SIG-M5 (cell line): ENCODE results near the gene HERC2.
"Not testable (repeated sequence)": the region's sequence is repeated elsewhere in the genome, so short reads cannot be mapped to it uniquely, and the experiment has no call there.

Experiments
- DNase-seq: peaks from one replicate; lab custom pipeline; 2025; lab: John Stamatoyannopoulos, UW

Gene HERC2

GRCh38 chr15:28182216-28182615 lies 139.8 kb downstream of the HERC2 start:
- no peak for DNase-seq

GRCh38 chr15:28181366-28181765 lies 140.6 kb downstream of the HERC2 start:
- no peak for DNase-seq

GRCh38 chr15:28179270-28179669 lies 142.7 kb downstream of the HERC2 start:
- no peak for DNase-seq

DNA sequence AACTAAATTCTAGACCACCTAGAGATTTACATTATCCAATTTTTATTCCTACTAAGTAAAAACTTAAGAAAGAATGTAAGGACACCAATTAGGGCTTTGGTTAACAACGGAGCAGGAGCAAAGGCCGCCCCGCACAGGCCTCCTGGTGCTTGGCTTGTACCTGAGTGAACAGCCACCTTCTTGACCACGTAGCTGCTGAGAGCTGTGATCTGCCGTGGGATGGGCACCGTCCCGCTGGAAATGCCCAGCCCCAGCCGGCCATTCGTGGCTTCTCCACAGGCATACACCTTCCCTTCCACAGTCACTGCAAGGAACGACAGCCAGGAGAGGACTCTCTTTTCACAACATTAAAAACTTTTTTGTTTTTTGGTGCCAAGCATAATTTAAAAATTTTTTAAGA lies 143.3 kb downstream of the HERC2 start:
- no peak for DNase-seq

DNA sequence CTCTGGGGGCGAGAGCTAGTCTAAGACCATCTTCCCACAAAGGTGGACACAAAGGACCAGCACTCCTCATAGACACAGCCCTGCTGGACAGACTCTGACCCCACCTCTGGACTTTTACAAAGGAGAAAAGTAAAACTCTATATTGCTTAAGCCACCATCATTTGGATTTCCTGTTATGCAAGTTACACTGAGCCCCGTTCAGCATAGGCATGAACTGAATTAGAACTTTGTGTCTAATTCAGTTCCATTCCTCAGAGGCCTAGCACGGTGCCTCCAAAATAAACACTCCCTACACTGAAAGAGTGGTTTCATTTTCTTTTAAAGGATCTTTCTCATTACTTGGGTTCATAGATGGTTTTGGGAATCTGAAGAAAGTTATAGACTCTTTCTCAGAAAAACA lies 143.7 kb downstream of the HERC2 start:
- no peak for DNase-seq

DNA sequence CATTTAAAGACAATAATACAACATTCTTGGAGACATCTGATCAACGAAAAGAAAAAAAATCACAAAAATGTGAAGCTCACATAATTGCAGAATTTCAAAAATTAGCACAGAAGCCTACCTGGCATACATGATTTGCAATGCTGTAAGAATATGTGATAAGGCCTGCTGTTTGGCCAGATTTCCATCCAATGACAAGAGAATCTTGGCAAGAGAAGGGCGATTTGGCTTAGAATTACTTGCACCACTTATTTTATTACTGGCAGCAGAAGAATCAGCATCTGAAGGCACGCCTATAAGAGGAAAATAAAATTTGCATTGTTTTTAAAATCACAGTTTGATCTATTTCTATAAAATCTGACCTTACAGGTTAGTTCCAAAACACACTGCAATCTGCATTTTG lies 152.6 kb downstream of the HERC2 start:
- no peak for DNase-seq

DNA sequence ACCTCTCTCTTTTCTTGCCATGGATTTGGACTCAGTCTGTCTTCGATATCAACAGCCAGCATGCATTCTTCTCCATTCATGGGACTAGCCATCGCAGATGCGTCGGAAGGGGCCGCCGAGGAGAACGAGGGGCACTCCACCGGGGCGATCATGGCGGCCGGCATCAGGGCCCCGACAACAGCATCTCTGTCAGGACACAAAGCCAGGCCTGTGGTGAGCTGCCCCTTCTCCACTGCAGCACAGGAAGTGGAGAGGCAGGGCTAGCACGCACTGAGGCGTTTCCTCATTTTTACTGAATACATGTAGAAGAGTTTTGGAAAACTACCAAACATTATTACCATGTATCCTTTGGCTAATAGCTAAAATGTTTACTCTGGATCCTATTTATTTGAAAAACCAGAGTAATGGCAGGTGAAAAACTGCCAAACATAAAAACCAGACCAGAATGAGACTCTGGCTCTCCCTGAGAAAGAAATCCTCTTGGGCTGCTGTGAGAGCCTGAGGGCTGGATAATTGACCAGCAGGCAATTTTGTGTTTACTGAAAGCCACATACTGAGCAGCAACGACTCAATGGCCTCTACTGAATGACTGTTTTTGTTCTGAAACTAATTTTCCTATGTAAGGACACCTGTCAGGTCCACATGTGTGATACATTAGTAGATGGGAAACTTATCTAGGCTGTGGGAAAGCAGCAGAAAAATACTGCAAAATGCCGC lies 153.4 kb downstream of the HERC2 start:
- not testable (repeated sequence) for DNase-seq

- DNase-seq, result no peak
Observed at GRCh38 chr15:28167042-28167441, 154.9 kb downstream of the HERC2 start.

DNA sequence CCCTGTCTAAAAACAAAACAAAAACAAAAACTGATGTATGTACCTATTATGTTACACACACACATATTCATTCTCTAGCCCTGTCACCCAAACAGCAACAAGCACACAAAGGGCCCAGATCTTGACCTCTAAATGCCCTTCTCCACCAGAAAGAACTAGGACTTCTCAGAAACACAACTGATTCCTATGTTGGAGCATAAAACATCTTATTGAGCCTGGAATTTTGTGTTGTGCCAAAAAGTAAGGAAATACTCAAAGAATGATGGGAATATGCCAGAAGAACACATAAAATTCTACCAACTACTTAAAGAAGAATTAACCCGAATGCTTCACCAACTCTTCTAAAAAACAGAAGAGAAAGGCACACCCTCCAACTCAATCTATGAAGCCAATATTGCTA lies 156.2 kb downstream of the HERC2 start:
- no peak for DNase-seq

DNA sequence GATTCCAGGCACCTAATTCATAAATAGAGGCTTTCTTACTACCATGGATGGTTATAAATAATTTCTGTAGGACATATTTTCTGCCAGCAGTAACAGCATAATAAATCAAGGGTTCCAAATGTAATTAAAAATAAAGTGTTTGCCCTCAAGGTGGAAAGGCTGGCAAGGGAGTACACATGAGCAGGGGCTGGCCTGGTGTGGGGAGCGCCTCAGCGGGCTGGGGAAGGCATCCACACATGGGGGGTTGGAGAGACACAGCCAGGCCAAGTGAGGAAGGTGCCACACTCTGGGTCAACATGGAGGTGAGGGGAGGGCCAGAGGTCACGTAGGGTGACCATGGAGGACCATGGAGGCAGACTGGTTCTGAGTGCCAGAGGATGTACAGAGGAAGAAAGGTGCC lies 157.1 kb downstream of the HERC2 start:
- no peak for DNase-seq

GRCh38 chr15:28154283-28154682 lies 167.7 kb downstream of the HERC2 start:
- DNase-seq, result no peak

DNA sequence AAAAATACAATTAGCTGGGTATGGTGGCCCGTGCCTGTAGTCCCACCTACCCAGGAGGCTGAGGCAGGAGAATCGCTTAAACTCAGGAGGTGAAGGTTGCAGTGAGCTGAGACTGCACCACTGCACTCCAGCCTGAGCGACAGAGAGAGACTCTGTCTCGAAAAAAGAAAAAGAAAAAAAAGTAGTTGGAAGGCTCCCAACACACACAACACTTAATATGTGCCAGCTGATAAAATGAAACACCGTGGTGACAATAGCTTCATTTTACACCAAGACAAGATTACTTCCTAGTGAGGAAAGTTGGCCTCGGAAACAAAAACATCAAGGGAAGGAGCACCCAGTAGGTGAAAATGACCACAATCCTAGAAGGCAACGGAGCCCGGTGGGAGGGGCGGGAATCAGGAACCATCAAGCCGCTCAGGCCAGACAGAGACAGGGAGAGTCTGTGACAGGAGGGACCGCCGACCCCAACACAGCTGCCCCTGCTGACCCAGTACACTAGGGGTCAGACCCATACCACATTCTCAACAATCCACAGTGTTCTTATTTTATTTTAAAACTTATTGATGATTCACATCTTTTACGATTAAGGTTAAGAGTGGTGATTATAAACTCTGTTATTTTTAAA lies 168.4 kb downstream of the HERC2 start:
- DNase-seq, result no peak

DNA sequence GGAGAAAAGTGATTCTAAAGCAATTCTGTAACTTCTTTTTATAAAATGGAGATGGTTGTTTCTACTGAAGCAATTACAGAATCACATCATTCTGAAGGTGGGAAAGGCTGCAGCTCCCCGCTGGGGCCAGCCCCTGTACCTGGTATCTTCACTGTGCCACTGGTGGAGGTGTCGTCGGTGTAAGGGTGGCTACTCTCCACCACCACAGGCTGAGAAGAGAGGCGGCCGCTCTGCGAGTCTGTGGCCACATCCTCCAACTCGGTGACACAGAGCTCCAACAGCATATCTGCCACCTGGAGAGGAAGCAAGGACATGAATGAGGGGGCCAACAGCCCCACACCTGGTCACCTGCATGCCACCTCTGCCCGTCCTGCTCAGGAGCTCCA lies 169.4 kb downstream of the HERC2 start:
- not testable (repeated sequence) for DNase-seq

DNA sequence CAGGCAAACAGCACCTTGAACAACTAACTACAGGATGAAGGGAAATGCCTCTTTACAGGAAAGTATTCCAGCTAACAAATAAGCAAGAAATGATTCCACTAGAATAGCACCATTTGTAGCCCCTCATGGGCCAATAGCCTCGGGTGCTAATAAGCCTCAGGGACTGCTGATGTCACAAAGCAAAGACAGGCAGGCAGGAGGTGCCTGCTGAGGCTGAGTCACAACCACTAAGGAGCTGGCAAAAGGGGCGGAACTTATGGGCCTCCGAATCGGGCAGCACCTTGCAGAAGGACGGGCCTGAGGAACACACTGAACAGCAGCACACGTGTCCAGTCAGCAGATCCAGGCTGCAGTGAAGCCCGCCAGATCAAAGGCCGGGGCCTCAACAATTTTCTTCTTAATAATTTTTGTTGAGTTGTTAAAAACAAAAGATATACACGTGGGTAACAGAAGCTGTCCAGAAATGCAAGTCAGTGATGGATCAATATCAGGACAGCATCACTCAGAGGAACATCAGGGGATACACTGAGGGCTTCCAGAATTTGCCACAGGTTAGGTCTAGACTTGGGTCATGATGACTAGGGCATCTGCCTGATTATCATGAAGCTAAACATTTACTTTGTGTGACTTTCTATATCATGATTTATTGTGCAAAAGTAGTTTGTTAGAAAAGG lies 170.0 kb downstream of the HERC2 start:
- not testable (repeated sequence) for DNase-seq

DNA sequence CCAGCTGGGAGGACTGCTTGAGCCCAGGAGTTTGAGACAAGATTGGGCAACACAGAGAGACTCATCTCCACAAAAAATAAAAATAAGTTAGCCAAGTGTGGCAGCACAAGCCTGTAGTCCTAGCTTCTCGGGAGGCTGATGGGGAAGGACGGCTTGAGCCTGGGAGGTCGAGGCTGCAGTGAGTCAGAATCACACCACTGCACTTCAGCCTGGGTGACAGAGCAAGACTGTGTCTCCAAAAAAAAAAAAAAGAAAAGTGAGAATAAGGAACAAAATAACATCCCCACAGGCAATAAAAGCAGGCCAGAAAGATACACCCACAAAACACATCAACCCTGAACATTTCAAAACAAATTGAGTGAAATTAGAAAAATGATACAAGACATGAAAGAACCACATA lies 174.2 kb downstream of the HERC2 start:
- no peak for DNase-seq

DNA sequence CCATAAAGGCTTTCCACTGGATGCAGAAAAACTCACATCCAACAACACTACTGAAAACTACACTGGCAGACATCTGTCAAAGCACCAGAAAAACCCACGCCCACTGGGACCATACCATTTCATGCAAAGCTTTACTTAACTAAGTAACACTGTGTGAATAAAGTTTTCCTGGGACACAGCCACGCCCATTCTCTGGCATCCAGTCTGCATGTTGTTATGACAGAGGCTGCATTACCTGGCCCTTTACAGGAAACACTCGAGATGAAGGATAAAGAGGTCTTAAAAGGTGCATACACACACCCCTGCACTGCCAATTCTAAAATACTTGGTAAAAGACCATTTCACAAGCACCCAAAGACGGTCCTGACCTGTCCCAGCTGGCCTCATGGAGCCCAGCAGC lies 176.6 kb downstream of the HERC2 start:
- not testable (repeated sequence) for DNase-seq

DNA sequence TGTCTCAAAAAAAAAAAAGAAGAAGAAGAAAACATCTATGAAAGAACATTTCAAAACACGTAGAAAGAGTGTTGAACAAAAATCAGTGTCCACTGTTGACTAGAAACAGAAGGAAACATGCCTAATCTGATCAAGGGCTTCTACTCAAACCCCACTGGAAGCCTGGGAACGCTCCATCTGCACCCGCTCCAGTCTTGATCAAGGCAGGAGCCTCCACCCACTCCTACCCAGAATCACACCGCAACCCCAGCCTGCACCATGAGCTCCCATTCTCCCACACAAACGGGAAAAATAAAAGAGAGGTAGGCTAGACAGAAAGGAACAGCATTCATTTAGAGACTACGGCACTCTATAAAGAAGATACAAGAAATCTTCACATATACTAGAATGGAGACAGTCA lies 181.9 kb downstream of the HERC2 start:
- DNase-seq, result no peak

DNA sequence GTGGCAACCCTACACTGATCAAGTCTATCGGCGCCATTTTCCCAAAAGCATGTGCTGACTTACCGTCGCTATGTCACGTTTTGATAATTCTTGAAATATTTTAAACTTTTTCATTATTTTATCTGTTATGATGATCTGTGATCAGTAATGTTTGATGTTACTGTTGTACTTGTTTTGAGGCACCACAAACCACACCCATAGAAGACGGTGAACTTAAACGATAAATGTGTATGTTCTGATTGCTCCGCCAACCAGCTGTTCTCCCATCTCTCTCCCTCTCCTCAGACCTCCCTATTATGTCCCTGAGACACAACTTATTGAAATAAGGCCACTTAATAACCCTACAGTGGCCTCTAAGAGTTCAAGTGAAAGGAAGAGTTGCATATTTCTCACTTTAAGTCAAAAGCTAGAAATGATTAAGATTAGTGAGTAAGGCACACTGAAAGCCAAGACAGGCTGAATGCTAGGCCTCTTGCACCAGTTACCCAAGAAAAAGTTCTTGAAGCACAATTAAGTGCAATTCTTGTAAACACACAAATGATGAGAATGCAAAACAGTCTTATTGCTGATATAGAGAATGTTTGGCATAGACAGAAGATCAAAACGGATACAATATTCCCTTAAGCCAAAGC lies 184.5 kb downstream of the HERC2 start:
- DNase-seq, result not testable (repeated sequence)

- DNase-seq, result not testable (repeated sequence)
Observed at GRCh38 chr15:28136236-28136904, 185.6 kb downstream of the HERC2 start.

DNA sequence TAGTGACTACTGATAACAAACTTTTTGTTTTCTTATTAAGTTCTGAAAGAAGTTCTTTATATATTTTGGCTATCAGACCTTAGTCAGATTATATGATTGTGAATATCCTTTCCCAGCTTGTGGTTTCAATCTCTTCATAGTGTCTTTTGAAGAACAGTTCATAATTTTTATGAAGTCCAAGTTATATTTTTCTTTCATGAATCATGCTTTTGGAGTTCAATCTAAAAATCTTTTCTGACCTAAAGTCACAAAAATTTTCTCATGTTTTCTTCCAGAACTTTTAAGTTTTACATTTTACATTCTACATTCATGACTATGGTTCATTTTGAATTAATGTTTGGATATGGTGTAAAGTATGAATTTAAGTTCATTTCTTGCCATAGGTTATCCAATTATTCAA lies 188.7 kb downstream of the HERC2 start:
- DNase-seq, result no peak

DNA sequence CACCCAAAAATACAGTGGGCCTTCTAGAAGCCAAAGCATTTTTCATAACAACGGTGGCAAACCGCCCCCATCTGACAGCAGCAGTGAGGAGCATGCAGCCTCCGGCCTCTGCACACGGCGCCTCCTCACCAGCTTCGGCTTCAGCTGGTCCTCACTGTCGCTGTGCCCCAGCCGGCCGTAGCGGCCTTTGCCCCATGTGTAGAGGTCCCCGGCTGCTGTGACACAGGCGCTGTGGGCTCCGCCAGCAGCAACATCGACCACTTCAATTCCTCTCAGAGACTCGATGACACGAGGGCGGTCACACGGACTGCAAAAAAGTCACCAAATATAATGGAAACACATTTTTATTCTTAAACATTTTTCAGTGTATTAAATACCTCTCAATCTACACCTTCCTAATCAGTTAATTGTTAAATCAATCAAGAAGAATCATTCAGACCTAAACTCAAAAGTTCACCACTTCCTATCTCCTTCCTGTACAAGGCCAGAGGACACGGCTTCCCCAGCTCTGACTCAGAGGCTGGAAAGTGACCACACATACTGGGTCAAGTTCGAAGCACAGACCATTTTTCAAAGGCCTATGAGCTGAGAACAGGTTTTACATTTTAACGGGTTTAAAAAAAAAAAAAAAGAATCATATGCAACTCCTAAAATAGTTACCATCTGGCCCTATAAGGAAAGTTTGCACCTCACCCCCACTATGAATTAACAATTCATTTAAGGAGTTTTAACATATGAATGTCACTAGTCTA lies 189.3 kb downstream of the HERC2 start:
- no peak for DNase-seq

- DNase-seq, result no peak
Observed at GRCh38 chr15:28131946-28132345, 190.0 kb downstream of the HERC2 start.
